Common myeloid progenitor, CD34-positive (primary cell): Measurements from ENCODE around the gene PTPRM.

Experiments used
- CTCF ChIA-PET: fragments of 350-600 bp; sonication (Branson Sonifier 250); formaldehyde crosslinking; loops from one replicate; lab custom pipeline; 2021; ENCODE audit warnings: antibody characterized with exemption; lab: Charles Lee
- POLR2A ChIA-PET: fragments of 350-600 bp; sonication (Branson Sonifier 250); formaldehyde crosslinking; loops from one replicate; lab custom pipeline; 2021; ENCODE audit warnings: antibody characterized with exemption; lab: Charles Lee
- DNase-seq, 3 donors: peaks; one replicate each; pipeline versions ENCODE4 v3.0.0 to v3.0.0-alpha.2; 2013
- H3K27ac ChIP-seq, 2 experiments: 1 replicate in 1 of 2; 2 replicates in 1 of 2; pipeline ENCODE4 v1.7.0; 2013; ENCODE audit warnings: inconsistent platforms in 2 of 2, low read length in 2 of 2, mild to moderate bottlenecking in 2 of 2, low read depth in 1 of 2, moderate library complexity in 1 of 2; ENCODE audit not compliant: severe bottlenecking in 2 of 2, insufficient read depth in 1 of 2, poor library complexity in 1 of 2
- H3K27me3 ChIP-seq, 5 experiments: replicated peaks in 2 of 5; 1 replicate in 3 of 5; 2 replicates in 2 of 5; pipeline versions ENCODE4 v1.6.1 to v1.7.0; 2013; ENCODE audit warnings: low read length in 4 of 5, mild to moderate bottlenecking in 2 of 5, moderate library complexity in 2 of 5, inconsistent platforms in 1 of 5; ENCODE audit not compliant: insufficient read depth in 5 of 5, control insufficient read depth in 4 of 5
- H3K36me3 ChIP-seq, 4 experiments: 1 replicate in 2 of 4; 2 replicates in 2 of 4; pipeline versions ENCODE4 v1.6.1 to v1.7.0; 2013; ENCODE audit warnings: low read length in 3 of 4, control low read depth in 1 of 4, mild to moderate bottlenecking in 1 of 4; ENCODE audit not compliant: control insufficient read depth in 4 of 4, insufficient read depth in 4 of 4
- H3K4me1 ChIP-seq, 4 experiments: 1 replicate in 3 of 4; 2 replicates in 1 of 4; pipeline versions ENCODE4 v1.6.1 to v1.7.1; 2013; ENCODE audit warnings: low read length in 3 of 4, mild to moderate bottlenecking in 3 of 4, control low read depth in 1 of 4, inconsistent platforms in 1 of 4, moderate library complexity in 1 of 4; ENCODE audit not compliant: control insufficient read depth in 4 of 4, insufficient read depth in 4 of 4; ENCODE audit errors: control extremely low read depth in 1 of 4
- H3K4me3 ChIP-seq, 7 experiments: 1 replicate in 4 of 7; 2 replicates in 3 of 7; pipeline versions ENCODE4 v1.5.1 to v1.7.0; 2013; ENCODE audit warnings: mild to moderate bottlenecking in 7 of 7, low read length in 6 of 7, moderate library complexity in 6 of 7, inconsistent platforms in 2 of 7, low read depth in 2 of 7, control low read depth in 1 of 7; ENCODE audit not compliant: insufficient read depth in 4 of 7, control insufficient read depth in 1 of 7; ENCODE audit errors: extremely low read depth in 1 of 7
- H3K9me3 ChIP-seq, 5 experiments: 1 replicate in 4 of 5; 2 replicates in 1 of 5; pipeline versions ENCODE4 v1.6.1 to v1.7.1; 2013; ENCODE audit warnings: low read length in 4 of 5, mild to moderate bottlenecking in 2 of 5, inconsistent platforms in 1 of 5, low read depth in 1 of 5, moderate library complexity in 1 of 5; ENCODE audit not compliant: control insufficient read depth in 4 of 5, insufficient read depth in 2 of 5; ENCODE audit errors: control extremely low read depth in 1 of 5
- WGBS: methylation state at CpG from one replicate; pipeline ENCODE4 v1.1.5; 2013; ENCODE audit not compliant: insufficient coverage; 5-methylcytosine and 5-hydroxymethylcytosine counted together

PTPRM gene

DNA sequence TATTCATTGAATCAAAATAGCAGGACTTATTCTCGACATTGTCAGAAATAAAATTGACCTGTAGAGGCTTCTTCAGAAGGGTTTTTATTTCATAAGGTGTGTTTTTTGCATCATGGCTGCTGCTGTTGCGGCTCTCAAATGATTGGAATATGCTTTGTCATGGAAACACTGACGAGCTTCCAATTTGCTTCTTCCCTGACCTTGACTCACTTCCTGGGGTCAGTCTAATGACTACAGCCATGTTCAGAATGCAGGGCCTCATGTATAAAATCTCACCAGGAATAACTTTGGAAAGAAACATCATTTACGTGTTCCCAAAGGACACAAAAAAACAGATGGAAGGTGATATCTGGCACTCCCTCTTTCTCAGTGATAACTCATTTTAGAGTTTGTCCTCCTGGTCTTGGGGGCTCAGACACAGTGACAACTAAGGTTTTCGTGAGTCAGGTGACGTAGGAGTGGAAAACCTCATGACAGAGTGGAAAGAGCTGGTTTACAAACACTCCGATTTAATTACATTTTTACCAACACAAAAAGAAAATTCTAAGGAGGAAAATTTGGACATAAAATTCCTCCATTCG, 575.1 kb downstream of the PTPRM start:
- peaks cover 0 to 3% (median 0%) of the 10 kb centered on the region in 5 experiments for H3K9me3 ChIP-seq
- WGBS: 67% methylated on average over 3 of the region's 8 CpGs
- H3K4me3 ChIP-seq: no peak overlapping the region
- H3K4me1 ChIP-seq: no peaks in the 10 kb centered on the region
- CTCF ChIA-PET: no interaction called here
- H3K27ac ChIP-seq: no peak overlapping the region
- DNase-seq: no peak
- H3K27me3 ChIP-seq: no peaks in the 10 kb centered on the region
- POLR2A ChIA-PET: no interaction called here
- no peaks in the 10 kb centered on the region for H3K36me3 ChIP-seq

DNA sequence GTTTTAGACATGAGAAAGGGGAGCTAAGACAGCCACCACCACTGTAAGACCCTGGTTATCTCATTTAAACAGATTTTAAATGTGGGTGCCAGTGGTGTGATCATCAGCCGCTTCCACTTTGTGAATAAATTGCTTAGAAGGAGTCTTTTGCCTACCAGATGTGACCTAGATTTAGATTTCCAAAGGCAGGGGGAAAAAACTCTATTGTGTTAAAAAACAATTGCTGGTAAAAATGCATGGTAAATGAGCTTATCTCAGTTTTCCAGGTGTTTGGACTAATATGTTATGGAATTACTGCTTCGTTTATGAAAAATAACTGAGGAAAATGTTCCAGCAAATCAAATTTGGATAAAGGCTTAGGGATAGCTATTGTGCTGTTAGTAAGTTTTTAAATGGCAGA, 575.8 kb downstream of the PTPRM start:
- POLR2A ChIA-PET: no interaction called here
- H3K4me1 ChIP-seq: no peaks in the 10 kb centered on the region
- no peaks in the 10 kb centered on the region for H3K36me3 ChIP-seq
- H3K27ac ChIP-seq: no peak overlapping the region
- WGBS: 100% methylated on average over 1 of the region's 2 CpGs
- H3K27me3 ChIP-seq: no peaks in the 10 kb centered on the region
- no peak overlapping the region for H3K4me3 ChIP-seq
- no peak for DNase-seq
- CTCF ChIA-PET: no interaction called here
- H3K9me3 ChIP-seq: peaks cover 0 to 3% (median 0%) of the 10 kb centered on the region in 5 experiments

DNA sequence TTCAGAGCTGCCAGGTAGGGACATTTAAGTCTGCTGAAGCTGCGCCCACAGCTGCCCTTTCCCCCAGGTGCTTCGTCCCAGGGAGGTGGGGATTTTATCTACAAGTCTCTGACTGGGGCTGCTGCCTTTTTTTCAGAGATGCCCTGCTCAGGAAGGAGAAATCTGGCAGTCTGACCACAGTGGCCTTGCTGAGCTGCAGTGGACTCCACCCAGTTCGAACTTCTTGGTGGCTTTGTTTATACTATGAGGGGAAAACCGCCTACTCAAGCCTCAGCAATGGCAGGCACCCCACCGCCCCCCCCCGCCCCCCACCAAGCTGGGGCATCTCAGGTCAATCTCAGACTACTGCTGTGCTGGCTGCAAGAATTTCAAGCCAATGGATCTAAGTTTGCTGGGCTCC, 584.1 kb downstream of the PTPRM start:
- no peaks in the 10 kb centered on the region for H3K27me3 ChIP-seq
- ChIA-PET CTCF (no interaction called here), POLR2A (no interaction called here)
- no peaks in the 10 kb centered on the region for H3K9me3 ChIP-seq
- no peak overlapping the region for H3K27ac ChIP-seq
- no peak overlapping the region for H3K4me3 ChIP-seq
- H3K36me3 ChIP-seq: no peaks in the 10 kb centered on the region
- 100% methylated on average over 2 of the region's 6 CpGs for WGBS
- H3K4me1 ChIP-seq: no peaks in the 10 kb centered on the region
- no peak for DNase-seq

DNA sequence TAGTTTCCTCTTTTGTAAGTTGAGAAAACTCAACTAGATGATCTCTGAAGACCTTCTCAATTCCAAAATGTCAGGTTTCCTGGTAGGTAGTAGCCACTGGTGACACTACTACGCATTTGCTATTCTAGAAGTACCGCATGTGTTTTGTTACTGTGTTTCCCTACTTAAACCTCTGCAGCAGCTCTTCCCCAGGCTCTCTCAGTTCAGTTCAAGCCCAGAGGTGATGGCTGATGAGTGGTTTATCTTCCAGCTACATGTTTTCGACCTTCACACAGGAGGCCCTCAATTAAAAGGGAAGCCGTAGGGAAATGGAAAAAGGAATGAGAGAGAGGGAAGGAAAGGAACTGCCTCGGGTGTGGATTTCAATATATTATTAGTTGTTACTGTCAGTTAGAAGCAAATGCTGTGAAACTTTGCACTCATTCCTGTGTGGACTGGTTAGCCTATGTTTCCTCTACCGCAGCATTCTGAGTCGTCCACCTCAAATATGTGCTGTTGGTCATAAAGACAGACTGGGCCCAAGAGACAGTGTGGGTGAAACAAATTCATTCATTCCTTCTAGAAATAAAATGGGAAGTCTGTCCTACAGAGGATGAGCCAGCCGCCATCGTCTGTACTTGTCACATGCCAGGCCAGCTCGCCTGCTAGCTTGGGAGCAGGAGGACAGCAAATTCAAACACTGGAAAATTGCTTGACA, 586.9 kb downstream of the PTPRM start:
- Histone ChIP-seq H3K27me3 (no peaks in the 10 kb centered on the region), H3K4me3 (no peak overlapping the region), H3K36me3 (no peaks in the 10 kb centered on the region), H3K27ac (no peak overlapping the region), H3K9me3 (peaks cover 0 to 5% (median 0%) of the 10 kb centered on the region in 5 experiments), H3K4me1 (no peaks in the 10 kb centered on the region)
- 97% methylated on average over 8 of the region's 10 CpGs for WGBS
- ChIA-PET POLR2A (no interaction called here), CTCF (interaction anchor here (0.6 kb wide), 1 partner anchor 135 kb away, joined by 3 read pairs; no protein-coding TSS in a partner anchor)
- no peak for DNase-seq

DNA sequence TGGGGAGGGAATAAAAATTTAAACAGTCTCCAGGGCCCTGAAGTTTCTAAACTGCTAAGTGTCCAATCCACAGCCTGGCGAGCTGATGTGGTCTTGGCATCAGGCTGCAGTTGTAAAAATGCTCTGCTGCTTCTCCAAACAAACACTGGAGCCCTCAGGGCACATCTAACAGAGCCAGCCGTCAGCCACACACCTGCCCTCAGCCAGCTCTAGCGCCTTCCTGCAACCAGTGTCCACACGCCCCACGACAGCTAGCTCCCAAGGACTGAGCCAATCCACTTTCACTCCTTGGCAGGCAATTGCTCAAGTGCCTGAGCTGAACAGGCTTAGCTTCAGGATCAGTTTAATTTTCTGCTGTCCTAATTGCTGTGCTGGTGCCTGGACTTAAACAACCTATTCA, 595.7 kb downstream of the PTPRM start:
- H3K36me3 ChIP-seq: no peaks in the 10 kb centered on the region
- H3K27ac ChIP-seq: no peak overlapping the region
- ChIA-PET CTCF (no interaction called here), POLR2A (no interaction called here)
- H3K4me1 ChIP-seq: no peaks in the 10 kb centered on the region
- DNase-seq: no peak
- WGBS: 91% methylated on average over 5 of the region's 5 CpGs
- H3K9me3 ChIP-seq: peaks cover 0 to 5% (median 0%) of the 10 kb centered on the region in 5 experiments
- no peaks in the 10 kb centered on the region for H3K27me3 ChIP-seq
- H3K4me3 ChIP-seq: no peak overlapping the region

DNA sequence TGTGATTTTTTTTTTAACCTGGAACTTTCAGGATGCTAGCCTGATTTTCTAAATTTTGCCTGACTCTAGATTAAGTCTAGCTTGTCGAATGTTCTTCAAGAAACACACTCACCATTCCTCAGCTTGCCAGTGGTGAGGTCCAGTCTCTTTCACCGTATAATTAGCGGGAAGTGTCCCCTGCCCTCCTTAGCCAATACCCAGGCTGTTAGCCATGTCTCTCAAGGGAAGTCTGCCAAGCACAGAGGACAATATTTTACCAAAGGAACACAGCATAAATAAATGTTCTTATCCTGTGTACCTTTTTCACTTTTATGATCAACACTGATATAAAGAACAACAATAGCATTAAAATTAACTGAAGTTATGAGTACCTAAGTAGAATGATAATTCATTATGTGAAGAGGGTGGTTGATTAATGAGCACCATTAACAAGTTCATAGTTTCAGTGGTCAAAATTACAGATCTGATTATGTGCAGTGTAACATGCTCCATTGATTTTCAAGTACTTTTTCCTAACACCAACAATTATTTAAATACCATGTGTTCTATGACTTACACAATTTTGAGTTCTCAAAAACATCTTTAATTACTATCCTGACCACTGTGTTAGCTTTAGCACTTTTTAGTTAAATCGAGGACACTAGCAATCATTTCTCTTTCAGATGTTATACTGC, 596.3 kb downstream of the PTPRM start:
- 100% methylated on average over 3 of the region's 4 CpGs for WGBS
- Histone ChIP-seq H3K9me3 (peaks cover 0 to 5% (median 0%) of the 10 kb centered on the region in 5 experiments), H3K4me3 (no peak overlapping the region), H3K27me3 (no peaks in the 10 kb centered on the region), H3K4me1 (no peaks in the 10 kb centered on the region), H3K36me3 (no peaks in the 10 kb centered on the region), H3K27ac (no peak overlapping the region)
- ChIA-PET CTCF (no interaction called here), POLR2A (interaction anchor here (0.5 kb wide), 1 partner anchor 1492 kb away, joined by 7 read pairs; no protein-coding TSS in a partner anchor)
- no peak for DNase-seq

DNA sequence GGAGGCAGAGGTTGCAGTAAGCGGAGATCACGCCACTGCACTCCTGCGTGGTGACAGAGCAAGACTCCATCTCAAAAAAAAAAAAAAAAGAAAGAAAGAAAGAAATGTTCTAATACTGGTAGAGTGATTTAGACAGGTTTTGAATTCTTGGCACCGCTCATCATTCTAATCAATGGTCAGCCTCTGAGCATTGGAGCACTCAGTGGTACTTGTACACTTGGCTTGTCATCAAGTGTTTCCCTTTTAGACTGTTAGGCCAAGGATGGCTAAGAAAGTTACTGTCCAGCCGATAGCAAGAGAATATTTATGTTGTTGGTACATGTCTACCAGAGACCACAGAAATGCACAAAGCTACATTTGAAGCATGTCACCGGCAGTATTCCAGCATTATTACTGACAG, 598.0 kb downstream of the PTPRM start:
- no peaks in the 10 kb centered on the region for H3K36me3 ChIP-seq
- H3K9me3 ChIP-seq: no peaks in the 10 kb centered on the region
- POLR2A ChIA-PET: no interaction called here
- no peak overlapping the region for H3K4me3 ChIP-seq
- no peaks in the 10 kb centered on the region for H3K4me1 ChIP-seq
- CTCF ChIA-PET: no interaction called here
- no peak overlapping the region for H3K27ac ChIP-seq
- H3K27me3 ChIP-seq: no peaks in the 10 kb centered on the region
- WGBS: 100% methylated on average over 1 of the region's 6 CpGs
- no peak for DNase-seq
